Body of pancreas (tissue), 4 donors: Measurements from ENCODE around the gene SHC4.

Source experiments
- CTCF ChIP-seq, 7 experiments: fragments of 450-650 bp in 4 of 7; fragments of 200-600 bp in 3 of 7; sonication (generic) in 3 of 7; IDR thresholded peaks; one replicate each; pipeline ENCODE4 v1.5.1; 2016 to 2019; ENCODE audit warnings: antibody characterized with exemption in 7 of 7
- POLR2A ChIP-seq, 3 donors: fragments of 450-650 bp; IDR thresholded peaks; one replicate each; pipeline ENCODE4 v1.6.1; 2016; ENCODE audit warnings: antibody characterized with exemption in 3 of 3, mild to moderate bottlenecking in 2 of 3

- TF ChIP-seq POLR2A (IDR thresholded peaks at IDR 0.05) (no peak), CTCF (IDR thresholded peaks at IDR 0.05) (no peak)
Observed at GRCh38 chr15:48785712-48786111, 178.0 kb downstream of the SHC4 start.
